ENCODE data around the gene C3orf62.
"Not testable (repeated sequence)": the region's sequence is repeated elsewhere in the genome, so short reads cannot be mapped to it uniquely, and the experiment has no call there.

Gene C3orf62

GRCh38 chr3:49266410-49267095, 10.5 kb downstream of the C3orf62 start:
- DNase-seq: no peak

- DNase-seq: no peak
Observed at GRCh38 chr3:49265661-49266386, 11.2 kb downstream of the C3orf62 start.

- no peak for DNase-seq
Observed at GRCh38 chr3:49263159-49263889, 13.7 kb downstream of the C3orf62 start.

GRCh38 chr3:49260806-49261324, 16.2 kb downstream of the C3orf62 start:
- DNase-seq: no peak

- no peak for DNase-seq
Observed at GRCh38 chr3:49257187-49257586, 19.8 kb downstream of the C3orf62 start.

GRCh38 chr3:49255718-49256511, 21.1 kb downstream of the C3orf62 start:
- no peak for DNase-seq

GRCh38 chr3:49255112-49255511, 21.9 kb downstream of the C3orf62 start:
- DNase-seq: no peak

GRCh38 chr3:49253512-49253911, 23.5 kb downstream of the C3orf62 start:
- DNase-seq: no peak

- DNase-seq: no peak
Observed at GRCh38 chr3:49248840-49249227, 28.2 kb downstream of the C3orf62 start.

GRCh38 chr3:49244581-49245205, 32.3 kb downstream of the C3orf62 start:
- no peak for DNase-seq

GRCh38 chr3:49240091-49240490, 36.9 kb downstream of the C3orf62 start:
- DNase-seq: not testable (repeated sequence)

- DNase-seq: no peak
Observed at GRCh38 chr3:49238274-49239127, 38.5 kb downstream of the C3orf62 start.

- DNase-seq: no peak
Observed at GRCh38 chr3:49237344-49237743, 39.7 kb downstream of the C3orf62 start.

GRCh38 chr3:49236226-49236625, 40.8 kb downstream of the C3orf62 start:
- DNase-seq: no peak

GRCh38 chr3:49228817-49229216, 48.2 kb downstream of the C3orf62 start:
- DNase-seq: not testable (repeated sequence)

- no peak for DNase-seq
Observed at GRCh38 chr3:49222002-49222401, 55.0 kb downstream of the C3orf62 start.

GRCh38 chr3:49220985-49221563, 56.0 kb downstream of the C3orf62 start:
- DNase-seq: not testable (repeated sequence)

GRCh38 chr3:49219132-49219531, 57.9 kb downstream of the C3orf62 start:
- no peak for DNase-seq
